Measurements from ENCODE around the gene GPR61. TPM values are rescaled to one million over a fixed set of nuclear protein-coding genes. Genes with fewer than 3 reads are reported as not detected.

The GPR61 gene
- total RNA-seq, 1 donor = under 0.01 TPM

GRCh38 chr1:109508873-109509175, 30.8 kb upstream of the GPR61 start:
- H3K4me3 ChIP-seq (ENCODE audit: low read depth, low read length) = peak overlapping the region; percentile 75
- DNase-seq (ENCODE audit: low read depth) = no peak
- TF ChIP-seq CTCF (IDR thresholded peaks at IDR 0.05; ENCODE audit: insufficient read depth, low read length) = no peak

- no peak for TF ChIP-seq CTCF (IDR thresholded peaks at IDR 0.05; ENCODE audit: insufficient read depth, low read length)
- H3K4me3 ChIP-seq (ENCODE audit: low read depth, low read length) = peak within 1 kb of the TSS; percentile 75
- DNase-seq (ENCODE audit: low read depth) = peak; percentile 22
Measured at GRCh38 chr1:109509176-109510134, 30.2 kb upstream of the GPR61 start, which contains the start of gene AMIGO1. Gene AMIGO1, minus strand, starts transcription at chr1:109509727. Its CDS starts 815 bp downstream, at chr1:109508912.

- no peak overlapping the region for H3K4me3 ChIP-seq (ENCODE audit: low read depth, low read length)
- no peak for DNase-seq (ENCODE audit: low read depth)
- TF ChIP-seq CTCF (IDR thresholded peaks at IDR 0.05; ENCODE audit: insufficient read depth, low read length) = no peak
Measured at GRCh38 chr1:109513110-109513710, 26.5 kb upstream of the GPR61 start.

- DNase-seq (ENCODE audit: low read depth) = no peak
- no peak overlapping the region for H3K4me3 ChIP-seq (ENCODE audit: low read depth, low read length)
- TF ChIP-seq CTCF (IDR thresholded peaks at IDR 0.05; ENCODE audit: insufficient read depth, low read length) = no peak
Measured at GRCh38 chr1:109514846-109515245, 24.8 kb upstream of the GPR61 start.

GRCh38 chr1:109516872-109517271, 22.8 kb upstream of the GPR61 start:
- H3K4me3 ChIP-seq (ENCODE audit: low read depth, low read length) = no peak overlapping the region
- no peak for TF ChIP-seq CTCF (IDR thresholded peaks at IDR 0.05; ENCODE audit: insufficient read depth, low read length)
- no peak for DNase-seq (ENCODE audit: low read depth)

GRCh38 chr1:109517337-109517736, 22.3 kb upstream of the GPR61 start:
- DNase-seq (ENCODE audit: low read depth) = no peak
- no peak for TF ChIP-seq CTCF (IDR thresholded peaks at IDR 0.05; ENCODE audit: insufficient read depth, low read length)
- no peak overlapping the region for H3K4me3 ChIP-seq (ENCODE audit: low read depth, low read length)

Measured in fibroblast of the aortic adventitia (primary cell).